Measurements from ENCODE around the gene MAP3K10.

Gene MAP3K10

DNA sequence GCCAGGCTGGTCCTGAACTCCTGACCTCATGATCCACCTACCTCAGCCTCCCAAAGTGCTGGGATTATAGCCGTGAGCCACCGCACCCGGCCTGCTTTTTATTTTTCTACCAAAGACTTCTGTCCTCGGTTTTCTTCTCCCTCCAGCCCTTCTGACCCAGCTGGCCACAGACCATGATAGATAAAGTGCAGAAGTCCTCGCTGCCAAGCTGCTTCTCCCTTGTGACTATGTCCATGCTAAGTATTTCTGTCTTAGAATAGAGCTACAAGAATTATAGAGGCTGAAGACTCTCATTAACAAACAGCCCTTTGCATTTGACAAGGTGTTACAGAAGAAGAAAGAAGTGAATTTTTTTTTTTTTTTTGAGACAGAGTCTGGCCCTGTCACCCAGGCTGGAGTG, 15.4 kb upstream of the MAP3K10 start:
- no peak for DNase-seq

DNA sequence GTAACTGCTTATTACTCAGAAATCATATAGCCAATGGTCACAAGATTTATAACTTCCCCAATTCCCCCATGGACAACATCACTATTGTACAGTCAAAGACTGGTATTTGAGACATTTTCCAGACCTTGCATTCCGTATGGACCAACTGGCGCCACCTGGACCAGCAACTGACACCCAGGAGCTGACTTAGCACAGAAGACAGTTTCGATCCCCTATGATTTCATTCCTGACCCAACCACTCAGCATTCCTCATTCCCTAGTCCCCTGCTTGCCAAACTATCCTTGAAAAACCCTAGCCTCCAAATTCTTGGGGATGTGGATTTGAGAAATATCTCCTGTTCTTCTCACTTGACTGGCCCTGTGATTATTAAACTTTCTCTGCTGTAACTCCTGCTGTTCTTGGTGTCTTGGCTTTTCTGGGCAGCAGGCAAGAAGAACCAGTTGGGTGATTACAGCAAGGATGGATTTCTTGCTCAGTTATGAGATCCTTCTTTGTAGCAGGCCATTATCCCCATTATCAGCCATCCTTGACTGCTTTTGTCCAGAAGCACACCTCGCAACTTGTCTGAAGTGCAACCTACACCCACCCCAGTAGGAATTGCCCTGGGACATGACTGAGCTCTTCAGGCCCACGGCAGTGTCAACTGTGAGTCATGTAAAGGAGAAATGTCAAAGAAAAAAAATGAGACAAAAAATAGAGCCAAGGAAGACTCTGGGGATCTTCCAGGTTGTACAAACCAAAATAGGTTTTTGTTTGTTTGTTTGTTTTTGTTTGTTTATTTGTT, 13.7 kb upstream of the MAP3K10 start:
- DNase-seq, result no peak

- no peak for DNase-seq
Measured at GRCh38 chr19:40178756-40179155, 12.5 kb upstream of the MAP3K10 start.

DNA sequence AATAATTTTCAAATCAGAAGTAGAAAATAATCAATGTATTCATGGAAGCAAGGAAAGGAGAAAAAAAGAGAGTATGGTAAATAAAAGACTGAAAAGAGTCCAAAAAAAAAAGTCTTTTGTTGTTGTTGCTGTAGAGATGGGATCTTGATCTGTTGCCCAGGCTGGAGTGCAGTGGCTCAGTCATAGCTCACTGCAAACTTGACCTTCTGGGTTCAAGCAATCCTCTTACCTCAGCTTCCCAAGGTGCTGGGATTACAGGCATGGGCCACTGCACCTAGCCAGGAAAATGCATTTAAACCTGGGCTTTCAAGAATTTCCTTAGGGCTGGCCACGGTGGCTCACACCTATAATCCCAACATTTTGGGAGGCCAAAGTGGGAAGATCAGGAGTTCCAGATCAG, 7.0 kb upstream of the MAP3K10 start:
- no peak for DNase-seq

DNA sequence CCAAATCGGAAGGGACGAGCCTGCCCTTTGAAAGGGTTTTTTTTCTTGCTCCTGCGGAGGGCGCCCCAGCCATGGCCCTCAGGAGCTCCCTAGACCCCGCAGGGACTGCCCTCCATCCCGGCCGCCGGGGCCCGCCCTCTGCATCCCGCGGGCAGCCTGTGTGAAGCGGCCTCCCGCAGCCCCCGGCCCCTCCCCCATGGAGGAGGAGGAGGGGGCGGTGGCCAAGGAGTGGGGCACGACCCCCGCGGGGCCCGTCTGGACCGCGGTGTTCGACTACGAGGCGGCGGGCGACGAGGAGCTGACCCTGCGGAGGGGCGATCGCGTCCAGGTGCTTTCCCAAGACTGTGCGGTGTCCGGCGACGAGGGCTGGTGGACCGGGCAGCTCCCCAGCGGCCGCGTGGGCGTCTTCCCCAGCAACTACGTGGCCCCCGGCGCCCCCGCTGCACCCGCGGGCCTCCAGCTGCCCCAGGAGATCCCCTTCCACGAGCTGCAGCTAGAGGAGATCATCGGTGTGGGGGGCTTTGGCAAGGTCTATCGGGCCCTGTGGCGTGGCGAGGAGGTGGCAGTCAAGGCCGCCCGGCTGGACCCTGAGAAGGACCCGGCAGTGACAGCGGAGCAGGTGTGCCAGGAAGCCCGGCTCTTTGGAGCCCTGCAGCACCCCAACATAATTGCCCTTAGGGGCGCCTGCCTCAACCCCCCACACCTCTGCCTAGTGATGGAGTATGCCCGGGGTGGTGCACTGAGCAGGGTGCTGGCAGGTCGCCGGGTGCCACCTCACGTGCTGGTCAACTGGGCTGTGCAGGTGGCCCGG, 815 bp downstream of the MAP3K10 start:
- peak in 1 of 2 experiments; percentile 36 for DNase-seq

GRCh38 chr19:40192758-40193586, 1.7 kb downstream of the MAP3K10 start:
- DNase-seq, result no peak

GRCh38 chr19:40193587-40193849, 2.3 kb downstream of the MAP3K10 start:
- DNase-seq, result no peak

DNA sequence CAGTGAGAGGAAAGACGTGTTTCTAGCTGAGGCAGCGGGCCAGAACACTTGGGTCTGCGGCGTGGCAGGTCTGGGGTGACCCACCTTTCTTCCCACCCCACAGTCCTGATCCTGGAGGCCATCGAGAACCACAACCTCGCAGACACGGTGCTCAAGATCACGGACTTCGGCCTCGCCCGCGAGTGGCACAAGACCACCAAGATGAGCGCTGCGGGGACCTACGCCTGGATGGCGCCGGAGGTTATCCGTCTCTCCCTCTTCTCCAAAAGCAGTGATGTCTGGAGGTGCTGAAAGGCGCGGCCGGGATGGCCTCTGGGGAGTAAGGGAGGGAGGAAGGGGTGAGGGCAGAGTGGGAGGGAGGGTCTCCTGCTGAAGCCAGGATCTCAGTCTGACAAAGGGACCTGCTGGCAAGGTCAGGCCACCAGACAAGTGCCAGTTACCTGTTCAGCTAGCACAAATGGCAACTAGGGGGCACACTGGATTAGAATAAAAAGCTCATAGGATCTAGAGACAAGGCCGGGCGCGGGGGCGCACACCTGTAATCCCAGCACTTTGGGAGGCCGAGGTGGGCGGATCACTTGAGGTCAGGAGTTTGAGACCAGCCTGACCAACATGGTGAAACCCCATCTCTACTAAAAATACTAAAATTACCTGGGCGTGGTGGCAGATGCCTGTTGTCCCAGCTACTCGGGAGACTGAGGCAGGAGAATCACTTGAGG, 7.2 kb downstream of the MAP3K10 start:
- no peak for DNase-seq

DNA sequence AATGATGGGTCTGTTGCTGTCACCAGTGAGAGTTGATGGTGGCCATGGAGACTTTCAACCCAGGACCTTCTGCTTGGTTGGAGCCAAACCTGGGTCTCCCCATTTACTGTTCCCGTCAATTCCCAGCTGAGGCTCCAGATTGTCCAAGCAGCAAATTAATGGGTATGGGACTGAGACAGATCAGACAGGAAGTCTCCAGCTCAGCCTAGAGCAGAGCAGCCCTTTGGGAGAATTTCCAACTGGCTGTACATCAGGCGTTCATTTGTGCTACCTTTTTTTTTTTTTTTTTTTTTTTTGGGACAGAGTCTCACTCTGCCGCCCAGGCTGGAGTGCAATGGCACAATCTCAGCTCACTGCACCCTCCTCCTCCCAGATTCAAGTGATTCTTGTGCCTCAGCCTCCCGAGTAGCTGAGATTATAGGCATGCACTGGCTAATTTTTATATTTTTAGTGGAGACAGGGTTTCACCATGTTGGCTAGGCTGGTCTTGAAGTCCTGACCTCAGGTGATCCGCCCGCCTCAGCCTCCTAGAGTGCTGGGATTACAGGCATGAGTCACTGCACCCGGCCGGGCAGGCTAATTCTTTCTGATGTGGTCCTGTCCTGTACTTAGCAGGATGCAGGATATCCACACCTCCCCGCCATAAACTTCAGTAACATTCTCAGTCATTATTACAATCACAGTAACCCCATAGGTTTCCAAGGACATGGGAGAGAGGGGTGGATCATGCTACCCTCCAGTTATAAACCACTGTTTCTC, 9.3 kb downstream of the MAP3K10 start:
- no peak for DNase-seq

DNA sequence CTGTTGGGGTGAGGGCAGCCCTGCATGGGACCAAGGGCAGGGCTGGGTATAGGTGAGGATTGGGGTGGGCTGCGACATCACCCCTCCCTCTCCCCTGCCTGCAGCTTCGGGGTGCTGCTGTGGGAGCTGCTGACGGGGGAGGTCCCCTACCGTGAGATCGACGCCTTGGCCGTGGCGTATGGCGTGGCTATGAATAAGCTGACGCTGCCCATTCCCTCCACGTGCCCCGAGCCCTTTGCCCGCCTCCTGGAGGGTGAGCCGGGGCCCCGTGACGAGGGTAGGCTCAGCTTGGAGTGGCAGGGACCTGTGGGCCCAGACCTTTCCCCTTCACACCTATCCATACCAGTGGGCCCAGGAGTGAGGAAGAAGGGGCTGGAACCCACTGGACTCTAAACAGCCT, 13.2 kb downstream of the MAP3K10 start:
- DNase-seq, result no peak

- DNase-seq, result no peak
Measured at GRCh38 chr19:40205760-40206159, 14.5 kb downstream of the MAP3K10 start.

DNA sequence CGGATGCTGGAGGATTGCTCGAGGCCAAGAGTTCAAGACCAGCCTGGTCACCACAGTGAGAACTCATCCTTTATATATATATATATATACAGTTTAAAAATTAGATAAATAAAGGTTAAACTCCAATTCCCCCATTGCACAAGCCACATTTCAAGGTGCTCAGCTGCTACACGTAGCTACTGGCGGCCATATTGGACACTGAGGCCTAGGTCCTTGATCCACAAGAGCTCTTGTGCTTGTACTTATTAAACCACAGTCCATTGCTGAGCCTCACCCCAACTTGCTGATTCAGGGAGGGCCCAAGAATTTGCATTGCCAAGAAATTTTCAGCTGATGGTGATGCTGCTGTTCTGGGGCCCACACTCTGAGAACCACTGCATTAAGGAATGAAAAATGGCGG, 17.4 kb downstream of the MAP3K10 start:
- DNase-seq, result no peak

GRCh38 chr19:40210889-40211288, 19.7 kb downstream of the MAP3K10 start:
- DNase-seq, result no peak

DNA sequence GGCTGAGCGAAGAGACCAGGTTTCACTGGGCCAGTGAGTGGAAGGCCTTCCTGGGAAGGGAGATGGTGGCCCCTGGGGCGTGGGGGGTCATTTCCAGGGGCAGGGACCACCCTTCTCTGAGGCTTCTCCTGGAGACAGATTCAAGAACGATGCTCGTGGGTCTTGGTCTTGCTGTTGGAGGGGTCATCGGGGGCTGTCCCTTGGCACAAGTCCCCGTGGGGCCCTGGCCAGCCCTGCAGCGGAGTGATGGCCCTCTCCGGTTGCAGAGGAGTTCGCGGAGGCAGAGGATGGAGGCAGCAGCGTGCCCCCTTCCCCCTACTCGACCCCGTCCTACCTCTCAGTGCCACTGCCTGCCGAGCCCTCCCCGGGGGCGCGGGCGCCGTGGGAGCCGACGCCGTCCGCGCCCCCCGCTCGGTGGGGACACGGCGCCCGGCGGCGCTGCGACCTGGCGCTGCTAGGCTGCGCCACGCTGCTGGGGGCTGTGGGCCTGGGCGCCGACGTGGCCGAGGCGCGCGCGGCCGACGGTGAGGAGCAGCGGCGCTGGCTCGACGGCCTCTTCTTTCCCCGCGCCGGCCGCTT, 22.1 kb downstream of the MAP3K10 start:
- DNase-seq, result no peak

GRCh38 chr19:40213882-40214570, 22.8 kb downstream of the MAP3K10 start:
- DNase-seq, result no peak

DNA sequence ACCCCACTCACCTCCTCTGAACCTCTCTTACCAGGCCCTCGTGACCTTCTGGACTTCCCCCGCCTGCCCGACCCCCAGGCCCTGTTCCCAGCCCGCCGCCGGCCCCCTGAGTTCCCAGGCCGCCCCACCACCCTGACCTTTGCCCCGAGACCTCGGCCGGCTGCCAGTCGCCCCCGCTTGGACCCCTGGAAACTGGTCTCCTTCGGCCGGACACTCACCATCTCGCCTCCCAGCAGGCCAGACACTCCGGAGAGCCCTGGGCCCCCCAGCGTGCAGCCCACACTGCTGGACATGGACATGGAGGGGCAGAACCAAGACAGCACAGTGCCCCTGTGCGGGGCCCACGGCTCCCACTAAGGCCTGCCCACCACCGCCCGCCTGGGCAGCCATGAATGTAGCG, 23.7 kb downstream of the MAP3K10 start:
- no peak for DNase-seq

DNA sequence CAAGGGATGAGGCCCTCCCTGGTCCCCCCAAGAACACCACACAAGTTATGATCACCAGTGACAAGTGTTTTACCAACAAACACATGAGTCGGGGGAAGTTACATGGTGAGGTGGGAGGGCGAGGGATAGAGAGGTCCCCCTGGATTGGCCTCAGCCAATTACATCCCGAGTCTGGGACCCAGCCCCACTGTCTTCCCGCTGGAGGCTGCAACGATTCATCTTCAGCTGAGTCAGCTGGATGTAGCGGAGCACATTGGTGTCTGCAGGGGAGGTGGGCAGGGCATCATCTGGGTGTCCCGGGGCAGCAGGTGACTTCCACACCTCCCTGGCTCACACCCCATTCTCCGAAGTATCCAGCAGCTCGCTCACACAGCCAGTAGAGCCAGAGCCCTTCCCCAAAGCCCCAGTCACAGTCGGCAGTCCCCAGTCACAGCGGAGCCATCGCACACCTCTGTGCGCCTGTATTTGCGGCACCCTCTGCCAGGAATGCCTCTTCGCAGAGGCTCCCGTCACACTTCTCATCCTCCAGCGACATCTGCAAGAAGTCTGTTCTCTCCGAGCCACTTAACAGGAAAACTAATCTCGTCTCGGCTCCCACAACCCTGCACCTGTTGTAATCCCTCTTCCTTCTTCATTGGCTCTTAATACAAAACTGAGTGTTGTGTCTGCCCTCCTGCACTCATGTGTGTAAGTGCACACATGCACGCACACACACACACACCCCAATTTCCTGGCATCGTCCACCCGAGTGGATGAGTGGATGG, 25.0 kb downstream of the MAP3K10 start:
- DNase-seq, result no peak

DNA sequence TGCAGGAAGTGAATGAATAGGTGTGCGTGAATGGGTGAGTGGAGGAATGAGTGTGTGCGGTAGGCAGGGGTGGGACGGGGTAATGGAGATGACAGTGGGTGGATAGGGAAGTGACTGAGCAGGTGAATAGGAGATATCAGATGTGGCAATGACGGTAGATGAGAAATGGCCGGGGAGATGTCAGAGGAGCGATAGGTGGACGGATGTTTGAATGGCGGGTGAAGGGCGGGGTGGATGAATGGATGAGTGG, 25.5 kb downstream of the MAP3K10 start:
- DNase-seq, result no peak

DNA sequence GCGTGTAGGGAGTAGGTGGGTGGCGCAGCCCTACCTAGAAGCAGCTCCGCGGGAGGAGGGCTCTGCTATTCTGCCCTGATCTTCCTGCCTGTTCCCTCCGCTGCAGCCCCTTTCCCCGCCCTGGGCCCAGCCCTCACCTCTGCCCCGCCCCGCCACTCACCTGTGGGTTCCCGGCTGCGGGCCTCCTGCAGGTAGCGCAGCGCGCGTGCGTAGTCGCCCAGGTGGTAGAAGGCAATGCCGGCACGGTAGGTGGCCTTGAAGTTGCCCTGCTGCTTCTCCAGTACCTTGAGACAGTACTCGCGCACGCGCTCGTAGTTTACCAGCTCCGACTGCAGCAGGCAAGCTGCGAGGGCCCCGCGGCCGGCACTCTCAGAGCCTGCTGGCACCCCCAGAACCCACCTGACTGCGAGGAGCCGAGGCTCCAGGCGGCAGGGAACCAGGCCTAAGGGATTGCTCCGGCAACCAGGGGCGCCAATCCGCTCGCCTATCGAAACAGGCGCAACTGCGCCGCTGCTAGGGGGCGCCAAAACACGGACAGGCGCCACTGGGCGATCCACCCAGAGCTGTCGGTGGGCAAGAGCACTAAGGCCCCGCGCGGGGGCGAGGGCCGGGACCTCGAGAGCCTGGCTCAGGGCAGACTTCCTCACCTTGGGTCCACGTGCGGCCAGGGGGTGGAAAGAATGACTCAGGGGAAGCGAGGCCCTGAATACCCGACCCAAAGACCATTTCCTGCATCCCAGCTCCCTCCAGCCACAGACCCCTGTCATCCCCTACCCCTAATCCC, 26.0 kb downstream of the MAP3K10 start:
- DNase-seq, result no peak

Measured in NCI-H446 (cell line).